CD4-positive, alpha-beta T cell treated with Interleukin-4 for 4 hours (primary cell): Measurements from ENCODE around the gene HCN4.

Experiments
- DNase-seq: peaks from one replicate; pipeline ENCODE4 v3.0.0-alpha.2; 2020

HCN4 gene

GRCh38 chr15:73375755-73376305 lies 7.1 kb upstream of the HCN4 start:
- no peak for DNase-seq

- no peak for DNase-seq
Measured at GRCh38 chr15:73375012-73375411, 6.3 kb upstream of the HCN4 start.

GRCh38 chr15:73374604-73375003 lies 5.8 kb upstream of the HCN4 start:
- DNase-seq: no peak

GRCh38 chr15:73373221-73373620 lies 4.5 kb upstream of the HCN4 start:
- DNase-seq: no peak

GRCh38 chr15:73371812-73372211 lies 3.1 kb upstream of the HCN4 start:
- DNase-seq: no peak

- DNase-seq: no peak
Measured at GRCh38 chr15:73370151-73370550, 1.4 kb upstream of the HCN4 start.

GRCh38 chr15:73369154-73369694 lies 466 bp upstream of the HCN4 start:
- no peak for DNase-seq

- no peak for DNase-seq
Measured at GRCh38 chr15:73367624-73368300, 996 bp downstream of the HCN4 start.

GRCh38 chr15:73366766-73367623 lies 1.8 kb downstream of the HCN4 start:
- DNase-seq: no peak

- no peak for DNase-seq
Measured at GRCh38 chr15:73364070-73364469, 4.7 kb downstream of the HCN4 start.

GRCh38 chr15:73362900-73363299 lies 5.9 kb downstream of the HCN4 start:
- DNase-seq: no peak

- no peak for DNase-seq
Measured at GRCh38 chr15:73361337-73361736, 7.4 kb downstream of the HCN4 start.

- no peak for DNase-seq
Measured at GRCh38 chr15:73359651-73360050, 9.1 kb downstream of the HCN4 start.

- no peak for DNase-seq
Measured at GRCh38 chr15:73357999-73358665, 10.6 kb downstream of the HCN4 start.

- no peak for DNase-seq
Measured at GRCh38 chr15:73355612-73356265, 13.0 kb downstream of the HCN4 start.

GRCh38 chr15:73354241-73354640 lies 14.5 kb downstream of the HCN4 start:
- no peak for DNase-seq

- DNase-seq: no peak
Measured at GRCh38 chr15:73353734-73354133, 15.0 kb downstream of the HCN4 start.

- no peak for DNase-seq
Measured at GRCh38 chr15:73352082-73352481, 16.7 kb downstream of the HCN4 start.

GRCh38 chr15:73349191-73349590 lies 19.6 kb downstream of the HCN4 start:
- no peak for DNase-seq

GRCh38 chr15:73346735-73347312 lies 21.9 kb downstream of the HCN4 start:
- DNase-seq: peak; percentile 40

GRCh38 chr15:73345658-73346057 lies 23.1 kb downstream of the HCN4 start:
- DNase-seq: no peak

GRCh38 chr15:73344056-73344455 lies 24.7 kb downstream of the HCN4 start:
- DNase-seq: no peak
